NCI-H1417 treated with DMSO at 0.1 percent for 48 hours (cell line): Measurements from ENCODE around the gene CHRNB2.
"Not testable (repeated sequence)": the region's sequence is repeated elsewhere in the genome, so short reads cannot be mapped to it uniquely, and the experiment has no call there.

Source experiments
- DNase-seq: peaks from one replicate; lab custom pipeline; 2025; lab: John Stamatoyannopoulos, UW

Gene CHRNB2

GRCh38 chr1:154567386-154568156 is at the start of gene CHRNB2:
CHRNB2 (plus strand) TSS chr1:154567778; CDS start chr1:154568045, 267 bp downstream.
- no peak for DNase-seq

- DNase-seq, result no peak
Measured at GRCh38 chr1:154519591-154519991, 48.0 kb upstream of the CHRNB2 start.

GRCh38 chr1:154520333-154520732 is 47.2 kb upstream of the CHRNB2 start:
- DNase-seq, result no peak

- DNase-seq, result no peak
Measured at GRCh38 chr1:154521695-154522094, 45.9 kb upstream of the CHRNB2 start.

GRCh38 chr1:154524881-154525280 is 42.7 kb upstream of the CHRNB2 start:
- DNase-seq, result no peak

GRCh38 chr1:154527192-154527591 is 40.4 kb upstream of the CHRNB2 start:
- no peak for DNase-seq

GRCh38 chr1:154529308-154529707 is 38.3 kb upstream of the CHRNB2 start:
- no peak for DNase-seq

GRCh38 chr1:154531950-154532349 is 35.6 kb upstream of the CHRNB2 start:
- DNase-seq, result not testable (repeated sequence)

GRCh38 chr1:154533952-154534844 is 33.4 kb upstream of the CHRNB2 start:
- DNase-seq, result no peak

GRCh38 chr1:154536570-154536969 is 31.0 kb upstream of the CHRNB2 start:
- DNase-seq, result no peak

GRCh38 chr1:154539486-154540483 is 27.8 kb upstream of the CHRNB2 start:
- DNase-seq, result no peak

GRCh38 chr1:154541231-154541630 is 26.3 kb upstream of the CHRNB2 start:
- DNase-seq, result no peak

- DNase-seq, result no peak
Measured at GRCh38 chr1:154546264-154547063, 21.1 kb upstream of the CHRNB2 start.

GRCh38 chr1:154547105-154547732 is 20.4 kb upstream of the CHRNB2 start:
- DNase-seq, result no peak

- DNase-seq, result no peak
Measured at GRCh38 chr1:154548028-154548427, 19.6 kb upstream of the CHRNB2 start.

GRCh38 chr1:154549202-154549770 is 18.3 kb upstream of the CHRNB2 start:
- no peak for DNase-seq

- DNase-seq, result no peak
Measured at GRCh38 chr1:154550070-154550469, 17.5 kb upstream of the CHRNB2 start.

GRCh38 chr1:154550657-154551056 is 16.9 kb upstream of the CHRNB2 start:
- no peak for DNase-seq

GRCh38 chr1:154551474-154551873 is 16.1 kb upstream of the CHRNB2 start:
- DNase-seq, result no peak

GRCh38 chr1:154552036-154552435 is 15.5 kb upstream of the CHRNB2 start:
- DNase-seq, result no peak
